H1 (cell line): Measurements from ENCODE around the gene WASL.

Source experiments
- POLR2AphosphoS5 ChIP-seq: IDR thresholded peaks from 2 replicates; pipeline ENCODE4 v1.6.1; 2011; ENCODE audit warnings: low read depth, low read length
- POU5F1 ChIP-seq: IDR thresholded peaks from 2 replicates; pipeline ENCODE4 v1.6.1; 2011; ENCODE audit warnings: low read depth, mild to moderate bottlenecking, low read length, moderate library complexity
- TF ChIP-seq, protein P1 (sequence below), 3 experiments: IDR thresholded peaks; 1 replicate in 2 of 3; 2 replicates in 1 of 3; pipeline versions ENCODE4 v1.5.1 to v1.6.1; 2011; ENCODE audit warnings: low read length in 3 of 3, mild to moderate bottlenecking in 3 of 3, inconsistent platforms in 2 of 3, low read depth in 1 of 3, moderate library complexity in 1 of 3; ENCODE audit not compliant: insufficient read depth in 1 of 3; ENCODE audit errors: control extremely low read depth in 1 of 3

DNA sequence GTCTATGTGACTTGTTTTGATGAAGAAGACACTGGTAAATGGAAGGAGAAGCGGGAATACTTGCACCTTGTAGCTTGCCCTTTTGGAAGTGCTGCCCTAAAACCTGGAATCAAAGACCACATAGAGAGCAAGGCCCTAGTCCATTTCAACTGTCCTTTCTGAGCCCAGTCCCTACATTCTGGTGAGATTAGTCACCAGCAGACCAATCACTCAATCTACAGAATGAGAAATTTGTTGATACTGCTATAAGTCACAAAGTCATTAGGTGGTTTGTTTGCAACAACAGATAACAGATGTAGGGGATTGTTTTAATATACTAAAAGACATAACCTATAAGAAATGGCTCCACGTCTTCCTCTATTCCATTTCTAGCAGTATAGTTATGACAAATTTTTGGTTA is 33.6 kb downstream of the WASL start:
- TF ChIP-seq, protein P1, sequence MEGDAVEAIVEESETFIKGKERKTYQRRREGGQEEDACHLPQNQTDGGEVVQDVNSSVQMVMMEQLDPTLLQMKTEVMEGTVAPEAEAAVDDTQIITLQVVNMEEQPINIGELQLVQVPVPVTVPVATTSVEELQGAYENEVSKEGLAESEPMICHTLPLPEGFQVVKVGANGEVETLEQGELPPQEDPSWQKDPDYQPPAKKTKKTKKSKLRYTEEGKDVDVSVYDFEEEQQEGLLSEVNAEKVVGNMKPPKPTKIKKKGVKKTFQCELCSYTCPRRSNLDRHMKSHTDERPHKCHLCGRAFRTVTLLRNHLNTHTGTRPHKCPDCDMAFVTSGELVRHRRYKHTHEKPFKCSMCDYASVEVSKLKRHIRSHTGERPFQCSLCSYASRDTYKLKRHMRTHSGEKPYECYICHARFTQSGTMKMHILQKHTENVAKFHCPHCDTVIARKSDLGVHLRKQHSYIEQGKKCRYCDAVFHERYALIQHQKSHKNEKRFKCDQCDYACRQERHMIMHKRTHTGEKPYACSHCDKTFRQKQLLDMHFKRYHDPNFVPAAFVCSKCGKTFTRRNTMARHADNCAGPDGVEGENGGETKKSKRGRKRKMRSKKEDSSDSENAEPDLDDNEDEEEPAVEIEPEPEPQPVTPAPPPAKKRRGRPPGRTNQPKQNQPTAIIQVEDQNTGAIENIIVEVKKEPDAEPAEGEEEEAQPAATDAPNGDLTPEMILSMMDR (IDR thresholded peaks at IDR 0.05; ENCODE audit: control extremely low read depth in 1 of 3, insufficient read depth in 1 of 3, low read depth in 1 of 3, low read length in 3 of 3): no peak
- TF ChIP-seq POU5F1: no peak
- no peak for TF ChIP-seq POLR2AphosphoS5
